ENCODE measurements around the gene RASSF6.

DNA sequence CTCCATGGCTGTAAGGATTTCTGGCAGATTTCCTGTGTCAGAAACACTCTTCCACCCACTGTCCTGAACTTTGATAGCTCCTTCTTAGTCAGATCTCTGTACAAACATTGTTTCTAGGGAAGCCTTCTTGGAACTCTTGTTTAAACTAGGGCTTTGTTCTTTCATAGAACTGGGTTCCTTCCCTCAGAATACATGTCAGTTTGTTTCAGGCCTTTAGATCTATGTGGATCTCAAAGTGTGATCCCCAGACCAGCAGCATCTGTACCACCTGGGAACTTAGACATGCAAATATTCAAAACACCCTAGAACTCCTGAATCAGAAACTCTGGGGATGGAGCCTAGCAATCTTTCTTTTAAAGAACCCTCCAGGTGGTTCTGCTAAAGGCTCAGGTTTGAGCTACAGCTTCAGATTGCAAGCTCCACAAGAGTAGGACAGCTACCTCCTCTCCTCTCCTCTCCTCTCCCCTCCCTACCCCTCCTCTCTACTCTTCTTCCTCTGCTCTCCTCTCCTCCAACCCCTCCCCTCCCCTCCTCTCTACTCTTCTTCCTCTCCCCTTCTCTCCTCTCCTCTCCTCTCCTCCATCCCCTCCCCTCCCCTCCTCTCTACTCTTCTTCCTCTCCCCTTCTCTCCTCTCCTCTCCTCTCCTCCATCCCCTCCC, 12.7 kb downstream of the RASSF6 start:
- TF ChIP-seq POLR2A (IDR thresholded peaks at IDR 0.05; ENCODE audit: low read depth, low read length) (no peak), POLR2AphosphoS5 (IDR thresholded peaks at IDR 0.05; ENCODE audit: low read depth, low read length) (no peak)
